T-helper 2 cell treated with Interferon-gamma antibody and Interleukin-4, amounts not matched to agents 100 ng/mL and 5 ng/mL, for 36 hours (primary cell): ENCODE results near the gene MEIOB. TPM values are rescaled to one million over a fixed set of nuclear protein-coding genes. Genes with fewer than 3 reads are reported as not detected.
"Not testable (repeated sequence)": the region's sequence is repeated elsewhere in the genome, so short reads cannot be mapped to it uniquely, and the experiment has no call there.

Source experiments
- intact Hi-C: fragments of 100-400 bp; cut with micrococcal nuclease; formaldehyde crosslinking; loops from one replicate; pipeline ENCODE4 v1.15.1; 2023
- total RNA-seq: library from RNA; stranded (reverse); gene quantifications from 2 replicates; pipeline ENCODE4 v1.2.3, GENCODE V29; 2022

The MEIOB gene
- total RNA-seq, 1 donor from 2014 or later: not detected

- intact Hi-C loops: no loop called here
These were observed 5.8 kb upstream of the MEIOB start for GRCh38 chr16:1877804-1878203.

GRCh38 chr16:1877089-1877488 is 5.1 kb upstream of the MEIOB start:
- intact Hi-C loops: no loop called here

GRCh38 chr16:1876468-1876867 is 4.5 kb upstream of the MEIOB start:
- intact Hi-C loops: no loop called here

GRCh38 chr16:1876066-1876465 is 4.1 kb upstream of the MEIOB start:
- intact Hi-C loops: not testable (repeated sequence)

GRCh38 chr16:1874854-1875253 is 2.9 kb upstream of the MEIOB start:
- intact Hi-C loops: no loop called here

- intact Hi-C loops: no loop called here
These were observed 1.4 kb downstream of the MEIOB start for GRCh38 chr16:1870365-1871082.

GRCh38 chr16:1865902-1866690 is 5.9 kb downstream of the MEIOB start:
- intact Hi-C loops: no loop called here

GRCh38 chr16:1863681-1864460 is 8.1 kb downstream of the MEIOB start:
- intact Hi-C loops: loop anchor here (2.0 kb wide), 1 partner anchor 65 kb away; no protein-coding TSS in a partner anchor

GRCh38 chr16:1862394-1862793 is 9.6 kb downstream of the MEIOB start:
- intact Hi-C loops: loop anchor here (2.0 kb wide), 1 partner anchor 66 kb away; no protein-coding TSS in a partner anchor

- intact Hi-C loops: loop anchor here (2.0 kb wide), 1 partner anchor 67 kb away; no protein-coding TSS in a partner anchor
These were observed 10.2 kb downstream of the MEIOB start for GRCh38 chr16:1861730-1862129.

- intact Hi-C loops: no loop called here
These were observed 12.3 kb downstream of the MEIOB start for GRCh38 chr16:1859650-1860049.

GRCh38 chr16:1858189-1858865 is 13.6 kb downstream of the MEIOB start:
- intact Hi-C loops: no loop called here

- intact Hi-C loops: no loop called here
These were observed 14.4 kb downstream of the MEIOB start for GRCh38 chr16:1857433-1858097.

GRCh38 chr16:1851793-1852192 is 20.2 kb downstream of the MEIOB start:
- intact Hi-C loops: no loop called here

GRCh38 chr16:1850981-1851380 is 21.0 kb downstream of the MEIOB start:
- intact Hi-C loops: no loop called here

GRCh38 chr16:1846416-1846815 is 25.5 kb downstream of the MEIOB start:
- intact Hi-C loops: no loop called here

GRCh38 chr16:1845985-1846384 is 26.0 kb downstream of the MEIOB start:
- intact Hi-C loops: no loop called here

- intact Hi-C loops: no loop called here
These were observed 32.4 kb downstream of the MEIOB start for GRCh38 chr16:1839554-1839953.

- intact Hi-C loops: no loop called here
These were observed 37.9 kb downstream of the MEIOB start for GRCh38 chr16:1834096-1834495.

- intact Hi-C loops: no loop called here
These were observed 39.0 kb downstream of the MEIOB start for GRCh38 chr16:1832838-1833454.
